Measurements from ENCODE around the gene RPL38. TPM values are rescaled to one million over a fixed set of nuclear protein-coding genes. Genes with fewer than 3 reads are reported as not detected.

RPL38 gene
- total RNA-seq, 3 donors from 2014 or later (not counting 1 experiment from before 2014, with no cell fraction given): 560 to 802 (median 759) TPM

GRCh38 chr17:74194682-74195081 lies 8.8 kb upstream of the RPL38 start:
- TF ChIP-seq CTCF (IDR thresholded peaks at IDR 0.05): no peak
- H3K4me3 ChIP-seq (ENCODE audit: low read length): no peak overlapping the region
- no peak overlapping the region for H3K27ac Mint-ChIP-seq
- peaks cover 4 to 14% of the 10 kb centered on the region in 2 donors for H3K27me3 Mint-ChIP-seq (ENCODE audit: low read depth in 2 of 2)
- H3K27me3 ChIP-seq (ENCODE audit: control insufficient read depth, insufficient read depth, low read length): peaks cover 2% of the 10 kb centered on the region
- no peaks in the 10 kb centered on the region for H3K36me3 ChIP-seq (ENCODE audit: control insufficient read depth, insufficient read depth, low read length)
- 78% methylated on average over 9 of the region's 9 CpGs for WGBS (ENCODE audit: insufficient coverage)
- DNase-seq: no peak
- no peaks in the 10 kb centered on the region for H3K36me3 Mint-ChIP-seq
- no peak overlapping the region for H3K27ac ChIP-seq (ENCODE audit: low read length)
- no peaks in the 10 kb centered on the region for H3K9me3 ChIP-seq (ENCODE audit: control insufficient read depth, insufficient read depth, low read length)
- intact Hi-C loops (cut with micrococcal nuclease): no loop called here
- H3K4me1 Mint-ChIP-seq: peaks cover 2 to 13% of the 10 kb centered on the region in 2 donors
- peaks cover 9% of the 10 kb centered on the region for H3K4me1 ChIP-seq (ENCODE audit: control insufficient read depth, insufficient read depth, low read length)
- H3K4me3 Mint-ChIP-seq: no peak overlapping the region
- no peaks in the 10 kb centered on the region for H3K9me3 Mint-ChIP-seq
- ATAC-seq: no peak

DNA sequence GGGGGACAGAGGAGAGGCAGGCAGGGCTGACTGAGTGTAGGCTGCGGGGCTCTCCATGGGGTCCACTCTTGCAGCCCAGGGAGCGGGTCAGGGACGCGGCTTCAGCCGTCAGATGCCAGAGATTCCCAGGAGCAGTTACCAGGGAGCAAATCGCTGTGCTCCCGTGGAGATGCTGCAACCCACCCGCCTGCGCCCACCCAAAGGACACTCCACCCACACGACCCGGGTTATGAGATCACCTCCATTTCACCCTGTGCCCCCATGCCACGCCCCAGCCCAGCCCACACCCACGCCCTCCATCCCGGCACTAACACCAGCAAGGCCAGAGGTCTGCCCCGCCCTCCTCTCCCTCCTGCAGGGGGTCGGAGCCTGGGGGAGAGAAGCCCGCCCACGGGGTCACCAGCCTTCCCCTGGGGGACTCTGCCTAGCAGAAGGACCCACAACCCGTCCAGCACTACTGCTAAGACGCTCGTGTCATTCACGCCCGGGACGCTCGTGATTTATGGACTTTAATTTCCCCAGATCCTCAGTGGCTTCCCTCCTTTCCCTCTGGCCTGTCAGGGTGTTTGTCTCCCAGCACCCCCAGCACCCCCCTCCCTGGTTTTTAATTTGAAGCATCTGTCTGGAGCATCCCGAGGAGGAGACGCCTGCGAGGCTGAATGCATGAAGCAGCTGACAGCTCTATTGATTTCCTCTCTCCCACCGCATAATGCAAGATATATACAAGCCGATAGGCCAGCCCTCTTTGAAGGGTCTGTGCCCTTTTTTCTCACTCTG lies 6.7 kb upstream of the RPL38 start:
- WGBS (ENCODE audit: insufficient coverage): 77% methylated on average over 30 of the region's 30 CpGs
- Mint-ChIP-seq H3K4me3 (no peak overlapping the region), H3K9me3 (no peaks in the 10 kb centered on the region), H3K27me3 (ENCODE audit: low read depth in 2 of 2) (peaks cover 7 to 21% of the 10 kb centered on the region in 2 donors), H3K36me3 (no peaks in the 10 kb centered on the region), H3K27ac (no peak overlapping the region), H3K4me1 (peaks cover 6 to 19% of the 10 kb centered on the region in 2 donors)
- no peaks in the 10 kb centered on the region for H3K9me3 ChIP-seq (ENCODE audit: control insufficient read depth, insufficient read depth, low read length)
- no peak overlapping the region for H3K4me3 ChIP-seq (ENCODE audit: low read length)
- H3K27me3 ChIP-seq (ENCODE audit: control insufficient read depth, insufficient read depth, low read length): peaks cover 7% of the 10 kb centered on the region
- intact Hi-C loops (cut with micrococcal nuclease): no loop called here
- H3K27ac ChIP-seq (ENCODE audit: low read length): no peak overlapping the region
- peaks cover 11% of the 10 kb centered on the region for H3K4me1 ChIP-seq (ENCODE audit: control insufficient read depth, insufficient read depth, low read length)
- no peaks in the 10 kb centered on the region for H3K36me3 ChIP-seq (ENCODE audit: control insufficient read depth, insufficient read depth, low read length)
- ATAC-seq (no peak), DNase-seq (no peak)
- no peak for TF ChIP-seq CTCF (IDR thresholded peaks at IDR 0.05)

GRCh38 chr17:74197801-74198200 lies 5.7 kb upstream of the RPL38 start:
- Mint-ChIP-seq H3K27me3 (ENCODE audit: low read depth in 2 of 2) (peaks cover 13 to 25% of the 10 kb centered on the region in 2 donors), H3K27ac (no peak overlapping the region), H3K36me3 (no peaks in the 10 kb centered on the region), H3K4me1 (peaks cover 6 to 19% of the 10 kb centered on the region in 2 donors), H3K9me3 (no peaks in the 10 kb centered on the region), H3K4me3 (no peak overlapping the region)
- no peak for TF ChIP-seq CTCF (IDR thresholded peaks at IDR 0.05)
- no peaks in the 10 kb centered on the region for H3K36me3 ChIP-seq (ENCODE audit: control insufficient read depth, insufficient read depth, low read length)
- H3K4me3 ChIP-seq (ENCODE audit: low read length): no peak overlapping the region
- H3K9me3 ChIP-seq (ENCODE audit: control insufficient read depth, insufficient read depth, low read length): no peaks in the 10 kb centered on the region
- H3K27me3 ChIP-seq (ENCODE audit: control insufficient read depth, insufficient read depth, low read length): peaks cover 7% of the 10 kb centered on the region
- H3K27ac ChIP-seq (ENCODE audit: low read length): no peak overlapping the region
- H3K4me1 ChIP-seq (ENCODE audit: control insufficient read depth, insufficient read depth, low read length): peaks cover 11% of the 10 kb centered on the region
- intact Hi-C loops (cut with micrococcal nuclease): no loop called here
- no peak for ATAC-seq
- WGBS (ENCODE audit: insufficient coverage): 95% methylated on average over 2 of the region's 2 CpGs
- DNase-seq: no peak

Measured in natural killer cell (primary cell).